ENCODE data around the gene MYADML2.
A peak's percentile ranks its signal among the peaks of the same experiment; 100 is the strongest.

The MYADML2 gene

DNA sequence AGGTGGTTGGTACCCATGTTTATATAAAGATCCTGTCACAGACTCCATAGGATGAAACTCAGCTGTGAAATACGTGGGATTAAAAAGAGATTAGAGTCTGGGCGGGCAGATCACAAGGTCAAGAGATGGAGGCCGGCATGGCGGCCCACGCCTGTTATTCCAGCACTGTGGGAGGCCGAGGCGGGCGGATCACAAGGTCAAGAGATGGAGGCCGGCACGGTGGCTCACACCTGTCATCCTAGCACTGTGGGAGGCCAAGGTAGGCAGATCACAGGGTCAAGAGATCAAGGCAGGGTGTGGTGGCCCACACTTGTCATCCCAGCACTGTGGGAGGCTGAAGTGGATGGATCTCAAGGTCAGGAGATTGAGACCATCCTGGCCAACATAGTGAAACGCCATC is 51.6 kb downstream of the MYADML2 start:
- DNase-seq = no peak

- no peak for DNase-seq
Observed at GRCh38 chr17:81891303-81891552, 55.8 kb downstream of the MYADML2 start.

DNA sequence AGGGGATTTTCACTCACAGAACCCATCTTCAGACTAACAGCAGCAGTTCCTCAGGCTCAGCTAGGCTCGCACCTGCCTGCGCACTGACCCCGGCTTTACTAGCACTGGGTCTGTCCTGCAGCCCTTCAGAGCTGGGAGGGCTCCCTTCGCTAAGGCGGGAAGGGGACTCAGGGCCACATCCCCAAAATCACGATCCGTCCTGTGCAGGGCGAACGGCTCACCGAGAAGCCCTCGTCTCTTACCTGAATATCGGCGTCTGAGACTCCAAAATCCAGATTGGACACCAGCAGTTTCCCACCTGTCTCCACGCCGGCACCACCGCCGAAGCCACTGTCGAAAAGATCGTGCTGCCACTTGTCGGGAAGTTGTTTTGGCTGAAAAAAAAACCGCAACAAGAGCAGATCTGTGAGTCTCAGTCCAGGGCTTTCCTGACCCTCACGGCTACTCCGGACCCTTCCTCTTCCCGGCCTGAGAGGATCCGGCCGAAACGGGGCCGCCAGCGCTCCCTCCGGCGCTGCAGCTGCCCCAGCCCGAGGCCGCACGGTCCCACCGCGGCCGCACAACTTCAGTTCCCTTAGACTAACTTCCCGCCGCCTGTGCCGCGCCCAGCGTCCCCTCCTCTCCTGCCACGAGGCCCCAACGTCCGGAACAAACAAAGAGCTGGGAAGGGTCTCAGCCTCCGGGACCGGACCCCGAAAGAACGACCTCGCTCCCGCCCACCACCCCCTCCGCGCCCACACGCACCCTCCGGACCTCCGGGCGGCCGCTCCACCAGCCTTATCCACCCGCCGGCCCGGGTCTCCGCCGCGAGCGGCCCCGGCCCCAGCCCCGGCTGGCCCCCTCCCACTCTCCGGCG is 56.4 kb downstream of the MYADML2 start:
- peak; percentile 34 for DNase-seq
